HepG2 (cell line): ENCODE measurements around the gene ITGA2. TPM values are rescaled to one million over a fixed set of nuclear protein-coding genes. Genes with fewer than 3 reads are reported as not detected.

Source experiments
- ESRRA ChIP-seq: sonication (generic); formaldehyde crosslinking; IDR thresholded peaks from 2 replicates; pipeline ENCODE4 v1.5.1; 2020; ENCODE audit warnings: mild to moderate bottlenecking, low read depth, missing genetic modification reagents
- FOXJ3 ChIP-seq: sonication (generic); formaldehyde crosslinking; IDR thresholded peaks from 2 replicates; pipeline ENCODE4 v1.4.0; 2020; ENCODE audit warnings: missing genetic modification reagents, mild to moderate bottlenecking, borderline replicate concordance
- HIVEP1 ChIP-seq: sonication (generic); formaldehyde crosslinking; IDR thresholded peaks from 2 replicates; pipeline ENCODE4 v1.4.0; 2020; ENCODE audit warnings: mild to moderate bottlenecking, missing genetic modification reagents
- NCOR1 ChIP-seq: fragments of 200-600 bp; sonication (generic); IDR thresholded peaks from 2 replicates; pipeline ENCODE4 v1.7.0; 2017; ENCODE audit warnings: antibody characterized with exemption, low read length, borderline replicate concordance
- NFATC3 ChIP-seq: sonication (generic); formaldehyde crosslinking; IDR thresholded peaks from 2 replicates; pipeline ENCODE4 v1.5.1; 2020; ENCODE audit warnings: mild to moderate bottlenecking, missing genetic modification reagents
- NFKB2 ChIP-seq: sonication (generic); formaldehyde crosslinking; IDR thresholded peaks from 2 replicates; pipeline ENCODE4 v1.4.0; 2020; ENCODE audit warnings: missing genetic modification reagents, borderline replicate concordance
- PAWR ChIP-seq: sonication (generic); formaldehyde crosslinking; IDR thresholded peaks from 2 replicates; pipeline ENCODE4 v1.4.0; 2020; ENCODE audit warnings: missing genetic modification reagents, mild to moderate bottlenecking, borderline replicate concordance
- RAD51 ChIP-seq: fragments of 450-650 bp; IDR thresholded peaks from 2 replicates; pipeline ENCODE4 v1.6.1; 2016; ENCODE audit warnings: borderline replicate concordance
- RBM22 ChIP-seq: fragments of 200-400 bp; formaldehyde crosslinking; optimal IDR thresholded peaks from 2 replicates; pipeline ENCODE3; 2017; ENCODE audit warnings: mild to moderate bottlenecking, low read length, moderate library complexity
- TEAD3 ChIP-seq: optimal IDR thresholded peaks from 2 replicates; pipeline ENCODE3; 2016; ENCODE audit warnings: borderline replicate concordance
- ZNF20 ChIP-seq: sonication (generic); formaldehyde crosslinking; IDR thresholded peaks from 2 replicates; pipeline ENCODE4 v1.4.0; 2020; ENCODE audit warnings: mild to moderate bottlenecking, moderate library complexity, missing genetic modification reagents
- ZNF768 ChIP-seq: sonication (generic); formaldehyde crosslinking; IDR thresholded peaks from 2 replicates; pipeline ENCODE4 v1.4.0; 2020; ENCODE audit warnings: missing genetic modification reagents
- polyA plus RNA-seq, 8 experiments: library from polyadenylated mRNA; depleted of rRNA in 3 of 8; stranded (reverse) in 7 of 8; unstranded in 1 of 8; fragments of >200 nt; fragmentation: Illumina TruSeq in 4 of 8; extraction: Trizol in 4 of 8; gene quantifications; 2 replicates each; pipeline versions ENCODE4 v1.2.1 to v1.2.3, GENCODE V29; 2011 to 2016; ENCODE audit warnings: low read depth in 4 of 8, missing spikeins in 1 of 8, mixed read lengths in 1 of 8; ENCODE audit not compliant: insufficient read depth in 1 of 8
- total RNA-seq, 5 experiments: library from RNA; depleted of rRNA; stranded (reverse); fragments of >200 nt; fragmentation: Illumina TruSeq; extraction: Trizol; gene quantifications; 2 replicates each; pipeline ENCODE4 v1.2.3, GENCODE V29; 2016; ENCODE audit warnings: low read depth in 1 of 5
- TF ChIP-seq, protein P1 (sequence below): sonication (generic); formaldehyde crosslinking; IDR thresholded peaks from 2 replicates; pipeline ENCODE4 v1.4.0; 2020; ENCODE audit warnings: low read depth, missing genetic modification reagents
- TF ChIP-seq, protein P2 (sequence below): sonication (generic); formaldehyde crosslinking; IDR thresholded peaks from 2 replicates; pipeline ENCODE4 v1.5.1; 2020; ENCODE audit warnings: missing genetic modification reagents, mild to moderate bottlenecking, borderline replicate concordance
- TF ChIP-seq, protein P3 (sequence below): sonication (generic); IDR thresholded peaks from 2 replicates; pipeline ENCODE4 v1.6.1; 2016; ENCODE audit warnings: low read depth, borderline replicate concordance
- TF ChIP-seq, protein P4 (sequence below): sonication (generic); formaldehyde crosslinking; IDR thresholded peaks from 2 replicates; pipeline ENCODE4 v1.5.0; 2020; ENCODE audit warnings: mild to moderate bottlenecking, missing genetic modification reagents
- TF ChIP-seq, protein P5 (sequence below): sonication (generic); formaldehyde crosslinking; IDR thresholded peaks from 2 replicates; pipeline ENCODE4 v1.4.0; 2020; ENCODE audit warnings: missing genetic modification reagents, borderline replicate concordance

The ITGA2 gene
- total and polyA plus RNA-seq, 2 of the 13 experiments (the other 11 are each of a cell fraction or from before 2014, with no cell fraction given) = 15.8 to 58.3 TPM

DNA sequence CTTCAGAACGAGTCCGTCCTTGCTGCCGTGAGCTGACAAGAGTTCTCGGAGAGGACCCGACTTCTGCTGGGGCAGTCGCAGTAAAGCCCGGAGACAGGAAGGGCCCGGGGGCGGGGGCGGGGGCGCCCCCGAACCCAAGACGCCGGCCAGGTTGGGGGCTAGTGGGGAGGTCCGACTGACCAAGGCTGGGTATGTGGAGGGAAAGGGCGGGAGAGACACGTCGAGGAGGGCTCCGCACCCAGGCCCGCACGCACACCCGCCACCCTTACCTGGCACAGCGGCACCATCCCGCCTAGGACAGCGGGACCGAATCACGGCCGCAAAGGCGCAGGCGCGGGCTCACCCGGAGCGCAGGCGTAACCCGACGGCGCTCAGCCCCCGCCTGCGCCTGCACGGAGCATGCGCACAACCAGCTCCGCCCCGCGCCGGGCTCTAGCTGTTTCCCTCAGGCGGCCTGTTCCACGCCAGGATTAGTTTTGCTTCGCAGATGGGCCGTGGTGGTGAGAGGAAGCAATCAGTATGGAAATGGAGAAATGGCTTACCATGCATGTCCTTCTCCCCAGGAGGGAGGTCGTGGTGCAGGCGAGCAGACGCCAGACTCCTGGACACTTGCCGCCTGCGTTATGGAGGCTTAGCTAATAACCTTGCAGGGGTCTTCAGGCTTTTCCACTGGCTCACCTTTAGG lies 120.4 kb downstream of the ITGA2 start, which contains the start of gene MOCS2 (continued):
- TF ChIP-seq, protein P1, sequence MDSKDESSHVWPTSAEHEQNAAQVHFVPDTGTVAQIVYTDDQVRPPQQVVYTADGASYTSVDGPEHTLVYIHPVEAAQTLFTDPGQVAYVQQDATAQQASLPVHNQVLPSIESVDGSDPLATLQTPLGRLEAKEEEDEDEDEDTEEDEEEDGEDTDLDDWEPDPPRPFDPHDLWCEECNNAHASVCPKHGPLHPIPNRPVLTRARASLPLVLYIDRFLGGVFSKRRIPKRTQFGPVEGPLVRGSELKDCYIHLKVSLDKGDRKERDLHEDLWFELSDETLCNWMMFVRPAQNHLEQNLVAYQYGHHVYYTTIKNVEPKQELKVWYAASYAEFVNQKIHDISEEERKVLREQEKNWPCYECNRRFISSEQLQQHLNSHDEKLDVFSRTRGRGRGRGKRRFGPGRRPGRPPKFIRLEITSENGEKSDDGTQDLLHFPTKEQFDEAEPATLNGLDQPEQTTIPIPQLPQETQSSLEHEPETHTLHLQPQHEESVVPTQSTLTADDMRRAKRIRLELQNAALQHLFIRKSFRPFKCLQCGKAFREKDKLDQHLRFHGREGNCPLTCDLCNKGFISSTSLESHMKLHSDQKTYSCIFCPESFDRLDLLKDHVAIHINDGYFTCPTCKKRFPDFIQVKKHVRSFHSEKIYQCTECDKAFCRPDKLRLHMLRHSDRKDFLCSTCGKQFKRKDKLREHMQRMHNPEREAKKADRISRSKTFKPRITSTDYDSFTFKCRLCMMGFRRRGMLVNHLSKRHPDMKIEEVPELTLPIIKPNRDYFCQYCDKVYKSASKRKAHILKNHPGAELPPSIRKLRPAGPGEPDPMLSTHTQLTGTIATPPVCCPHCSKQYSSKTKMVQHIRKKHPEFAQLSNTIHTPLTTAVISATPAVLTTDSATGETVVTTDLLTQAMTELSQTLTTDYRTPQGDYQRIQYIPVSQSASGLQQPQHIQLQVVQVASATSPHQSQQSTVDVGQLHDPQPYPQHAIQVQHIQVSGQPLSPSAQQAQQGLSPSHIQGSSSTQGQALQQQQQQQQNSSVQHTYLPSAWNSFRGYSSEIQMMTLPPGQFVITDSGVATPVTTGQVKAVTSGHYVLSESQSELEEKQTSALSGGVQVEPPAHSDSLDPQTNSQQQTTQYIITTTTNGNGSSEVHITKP (CRISPR knock-in tag) = peak; percentile 43; the same call in 1 of the 2 replicates
- TF ChIP-seq FOXJ3 (CRISPR knock-in tag) (no peak), TEAD3 (no peak), ZNF768 (CRISPR knock-in tag) (peak; percentile 32), ZNF20 (CRISPR knock-in tag) (no peak), ESRRA (CRISPR knock-in tag) (no peak), NFATC3 (CRISPR knock-in tag) (0 out of 2 replicates have a peak, but pooled peaks have one; percentile 34), RBM22 (no peak), RAD51 (no peak), NFKB2 (peak; percentile 66; the same call in 1 of the 2 replicates), NCOR1 (no peak), HIVEP1 (CRISPR knock-in tag) (peak; percentile 38; the same call in 1 of the 2 replicates), PAWR (CRISPR knock-in tag) (no peak)
- TF ChIP-seq, protein P2, sequence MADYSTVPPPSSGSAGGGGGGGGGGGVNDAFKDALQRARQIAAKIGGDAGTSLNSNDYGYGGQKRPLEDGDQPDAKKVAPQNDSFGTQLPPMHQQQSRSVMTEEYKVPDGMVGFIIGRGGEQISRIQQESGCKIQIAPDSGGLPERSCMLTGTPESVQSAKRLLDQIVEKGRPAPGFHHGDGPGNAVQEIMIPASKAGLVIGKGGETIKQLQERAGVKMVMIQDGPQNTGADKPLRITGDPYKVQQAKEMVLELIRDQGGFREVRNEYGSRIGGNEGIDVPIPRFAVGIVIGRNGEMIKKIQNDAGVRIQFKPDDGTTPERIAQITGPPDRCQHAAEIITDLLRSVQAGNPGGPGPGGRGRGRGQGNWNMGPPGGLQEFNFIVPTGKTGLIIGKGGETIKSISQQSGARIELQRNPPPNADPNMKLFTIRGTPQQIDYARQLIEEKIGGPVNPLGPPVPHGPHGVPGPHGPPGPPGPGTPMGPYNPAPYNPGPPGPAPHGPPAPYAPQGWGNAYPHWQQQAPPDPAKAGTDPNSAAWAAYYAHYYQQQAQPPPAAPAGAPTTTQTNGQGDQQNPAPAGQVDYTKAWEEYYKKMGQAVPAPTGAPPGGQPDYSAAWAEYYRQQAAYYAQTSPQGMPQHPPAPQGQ (CRISPR knock-in tag) = no peak
- TF ChIP-seq, protein P3, sequence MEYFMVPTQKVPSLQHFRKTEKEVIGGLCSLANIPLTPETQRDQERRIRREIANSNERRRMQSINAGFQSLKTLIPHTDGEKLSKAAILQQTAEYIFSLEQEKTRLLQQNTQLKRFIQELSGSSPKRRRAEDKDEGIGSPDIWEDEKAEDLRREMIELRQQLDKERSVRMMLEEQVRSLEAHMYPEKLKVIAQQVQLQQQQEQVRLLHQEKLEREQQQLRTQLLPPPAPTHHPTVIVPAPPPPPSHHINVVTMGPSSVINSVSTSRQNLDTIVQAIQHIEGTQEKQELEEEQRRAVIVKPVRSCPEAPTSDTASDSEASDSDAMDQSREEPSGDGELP = peak; percentile 26; the same call in 1 of the 2 replicates
- TF ChIP-seq, protein P4, sequence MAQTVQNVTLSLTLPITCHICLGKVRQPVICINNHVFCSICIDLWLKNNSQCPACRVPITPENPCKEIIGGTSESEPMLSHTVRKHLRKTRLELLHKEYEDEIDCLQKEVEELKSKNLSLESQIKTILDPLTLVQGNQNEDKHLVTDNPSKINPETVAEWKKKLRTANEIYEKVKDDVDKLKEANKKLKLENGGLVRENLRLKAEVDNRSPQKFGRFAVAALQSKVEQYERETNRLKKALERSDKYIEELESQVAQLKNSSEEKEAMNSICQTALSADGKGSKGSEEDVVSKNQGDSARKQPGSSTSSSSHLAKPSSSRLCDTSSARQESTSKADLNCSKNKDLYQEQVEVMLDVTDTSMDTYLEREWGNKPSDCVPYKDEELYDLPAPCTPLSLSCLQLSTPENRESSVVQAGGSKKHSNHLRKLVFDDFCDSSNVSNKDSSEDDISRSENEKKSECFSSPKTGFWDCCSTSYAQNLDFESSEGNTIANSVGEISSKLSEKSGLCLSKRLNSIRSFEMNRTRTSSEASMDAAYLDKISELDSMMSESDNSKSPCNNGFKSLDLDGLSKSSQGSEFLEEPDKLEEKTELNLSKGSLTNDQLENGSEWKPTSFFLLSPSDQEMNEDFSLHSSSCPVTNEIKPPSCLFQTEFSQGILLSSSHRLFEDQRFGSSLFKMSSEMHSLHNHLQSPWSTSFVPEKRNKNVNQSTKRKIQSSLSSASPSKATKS = no peak
- TF ChIP-seq, protein P5, sequence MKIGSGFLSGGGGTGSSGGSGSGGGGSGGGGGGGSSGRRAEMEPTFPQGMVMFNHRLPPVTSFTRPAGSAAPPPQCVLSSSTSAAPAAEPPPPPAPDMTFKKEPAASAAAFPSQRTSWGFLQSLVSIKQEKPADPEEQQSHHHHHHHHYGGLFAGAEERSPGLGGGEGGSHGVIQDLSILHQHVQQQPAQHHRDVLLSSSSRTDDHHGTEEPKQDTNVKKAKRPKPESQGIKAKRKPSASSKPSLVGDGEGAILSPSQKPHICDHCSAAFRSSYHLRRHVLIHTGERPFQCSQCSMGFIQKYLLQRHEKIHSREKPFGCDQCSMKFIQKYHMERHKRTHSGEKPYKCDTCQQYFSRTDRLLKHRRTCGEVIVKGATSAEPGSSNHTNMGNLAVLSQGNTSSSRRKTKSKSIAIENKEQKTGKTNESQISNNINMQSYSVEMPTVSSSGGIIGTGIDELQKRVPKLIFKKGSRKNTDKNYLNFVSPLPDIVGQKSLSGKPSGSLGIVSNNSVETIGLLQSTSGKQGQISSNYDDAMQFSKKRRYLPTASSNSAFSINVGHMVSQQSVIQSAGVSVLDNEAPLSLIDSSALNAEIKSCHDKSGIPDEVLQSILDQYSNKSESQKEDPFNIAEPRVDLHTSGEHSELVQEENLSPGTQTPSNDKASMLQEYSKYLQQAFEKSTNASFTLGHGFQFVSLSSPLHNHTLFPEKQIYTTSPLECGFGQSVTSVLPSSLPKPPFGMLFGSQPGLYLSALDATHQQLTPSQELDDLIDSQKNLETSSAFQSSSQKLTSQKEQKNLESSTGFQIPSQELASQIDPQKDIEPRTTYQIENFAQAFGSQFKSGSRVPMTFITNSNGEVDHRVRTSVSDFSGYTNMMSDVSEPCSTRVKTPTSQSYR (CRISPR knock-in tag) = no peak
